ENCODE data around the gene TRIP13.
A peak's percentile ranks its signal among the peaks of the same experiment; 100 is the strongest.
"Not testable (repeated sequence)": the region's sequence is repeated elsewhere in the genome, so short reads cannot be mapped to it uniquely, and the experiment has no call there.

Gene TRIP13

DNA sequence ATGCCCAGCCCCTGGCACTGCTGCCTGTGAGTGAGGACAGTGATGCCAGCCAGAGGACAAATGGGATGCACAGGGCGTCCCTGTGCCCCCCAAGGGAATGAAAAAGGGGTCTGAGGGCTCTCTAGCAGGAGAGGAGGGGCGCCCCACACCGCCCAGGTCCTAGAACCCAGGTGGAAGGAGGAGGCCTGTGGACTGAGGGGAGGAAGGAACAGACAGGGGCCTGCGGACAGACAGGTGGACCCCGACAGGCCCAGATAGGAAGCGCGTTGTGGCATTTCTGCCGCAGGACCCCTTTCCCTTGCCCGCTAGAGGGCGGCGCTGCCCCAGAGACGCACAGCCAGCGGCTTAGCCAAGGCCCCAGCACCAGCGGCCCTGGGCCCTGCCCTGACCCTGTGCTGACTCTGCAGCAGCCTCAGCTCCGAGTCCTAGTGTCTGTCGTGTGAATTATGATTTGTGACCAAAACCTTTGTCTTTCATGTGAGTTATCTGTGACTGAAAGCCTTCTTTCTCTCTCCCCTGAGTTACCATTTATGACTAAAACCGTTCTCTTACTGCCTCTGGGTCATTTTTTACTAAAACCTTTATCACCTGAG is 30.7 kb downstream of the TRIP13 start:
- H3K27me3 ChIP-seq = peaks cover 35 to 44% (median 41%) of the 10 kb centered on the region in 11 experiments
- H4K20me1 ChIP-seq = peaks cover 0 to 42% (median 6%) of the 10 kb centered on the region in 11 experiments; a peak in 8 of 22 replicates
- H3K9ac ChIP-seq = no peak overlapping the region
- peaks cover 0 to 5% (median 0%) of the 10 kb centered on the region in 11 experiments; a peak in 1 of 22 replicates for H3K9me3 ChIP-seq (replicated peaks in 1 of 11)
- peaks cover 0 to 19% (median 12%) of the 10 kb centered on the region in 11 experiments; a peak in 16 of 22 replicates for H3K36me3 ChIP-seq
- H3K4me1 ChIP-seq = peaks cover 0 to 12% (median 7%) of the 10 kb centered on the region in 10 experiments; a peak in 12 of 20 replicates
- no peak overlapping the region; a peak in 2 of 22 replicates for H3K4me2 ChIP-seq
- no peak for TF ChIP-seq Cebpa-rat (IDR thresholded peaks at IDR 0.05)
- no peak overlapping the region for H3K4me3 ChIP-seq
- no peak overlapping the region for H3K27ac ChIP-seq

DNA sequence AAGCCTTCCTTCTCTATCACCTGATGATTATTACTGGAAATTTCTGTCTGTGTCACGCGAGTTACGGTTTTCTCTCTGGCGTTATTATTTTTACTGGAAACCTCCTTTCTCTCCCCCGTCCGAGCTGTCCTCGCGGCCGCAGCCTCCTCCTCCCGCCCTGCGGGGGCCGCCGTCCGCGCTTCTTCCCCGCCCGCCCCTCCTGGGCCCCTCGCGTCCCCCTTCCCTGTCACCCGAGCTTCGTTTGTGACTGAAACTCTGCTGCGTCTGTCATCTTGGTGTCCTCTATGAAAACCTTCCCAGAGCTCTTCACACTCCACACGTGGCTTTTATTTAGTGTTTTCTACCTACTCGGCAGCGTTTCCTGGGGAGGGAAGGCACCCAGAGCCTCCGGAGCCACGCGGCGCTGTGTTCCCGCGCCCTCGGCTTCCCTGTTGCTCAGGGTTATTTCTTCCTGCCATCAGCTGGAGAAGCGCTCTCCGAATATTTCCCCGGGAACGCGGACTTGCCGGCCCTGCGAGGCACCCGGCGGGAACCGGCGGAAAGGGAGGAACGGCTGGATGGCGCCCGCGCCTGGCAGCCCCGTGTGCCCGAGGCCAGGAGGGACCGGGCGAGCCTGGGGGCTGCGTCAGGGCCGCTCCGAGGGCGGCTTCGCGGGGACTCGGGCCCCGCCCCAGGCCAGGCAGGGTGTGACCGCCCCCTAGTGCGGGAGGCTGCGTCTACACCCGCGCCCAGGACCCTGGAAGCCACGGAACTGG is 33.9 kb downstream of the TRIP13 start:
- no peak overlapping the region for H3K27ac ChIP-seq

DNA sequence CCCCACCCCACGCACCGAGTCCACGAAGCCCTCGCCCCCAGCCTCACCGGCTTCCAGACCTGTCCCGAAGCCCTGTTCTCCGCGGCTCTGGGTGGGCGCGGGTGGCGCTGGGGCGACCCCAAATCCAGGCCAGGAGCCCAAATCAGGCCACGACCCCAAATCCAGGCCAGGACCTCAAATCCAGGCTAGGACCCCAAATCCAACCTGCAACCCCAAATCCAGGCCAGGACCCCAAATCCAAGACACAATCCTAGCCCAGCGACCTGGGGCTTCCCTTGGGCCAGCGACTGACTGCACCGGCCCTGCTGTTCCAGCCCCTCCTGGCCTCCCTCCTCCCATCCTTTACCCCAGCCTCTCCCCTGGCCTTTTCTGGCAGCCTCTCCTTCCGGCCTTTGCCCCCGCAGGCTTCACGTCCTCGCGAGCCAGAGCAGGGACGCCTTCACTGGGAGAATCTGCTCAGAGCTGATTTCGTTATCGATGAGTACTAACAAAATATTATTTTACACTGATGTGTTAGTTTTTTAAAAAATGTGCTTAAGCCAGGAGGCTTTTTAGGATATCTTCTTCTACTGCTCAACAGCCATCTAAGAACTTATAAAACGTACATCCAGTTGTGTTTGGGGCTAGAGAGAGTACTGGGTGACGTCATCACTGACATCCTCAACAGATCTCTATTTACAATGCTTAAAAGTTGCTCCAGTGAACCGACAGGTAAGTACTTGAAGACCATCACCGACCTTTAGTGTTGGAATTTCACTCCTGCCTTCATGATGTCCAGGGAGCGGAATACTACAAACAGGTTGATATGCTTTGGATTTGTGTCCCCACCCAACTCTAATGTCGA is 34.7 kb downstream of the TRIP13 start:
- peaks cover 0 to 2% (median 0%) of the 10 kb centered on the region in 11 experiments; a peak in 1 of 22 replicates for H3K36me3 ChIP-seq
- H3K4me2 ChIP-seq = peak overlapping the region; percentile 52 to 85 (median 67); a peak in 21 of 22 replicates
- no peak overlapping the region for H3K27ac ChIP-seq
- peaks cover 0 to 12% (median 7%) of the 10 kb centered on the region in 10 experiments; a peak in 12 of 20 replicates for H3K4me1 ChIP-seq
- peak overlapping the region in 5 of 10 experiments; percentile 30 to 60 (median 42); a peak in 5 of 20 replicates for H3K4me3 ChIP-seq
- H3K9ac ChIP-seq = peak overlapping the region in 2 of 11 experiments; percentile 43 to 49; a peak in 1 of 22 replicates
- peaks cover 0 to 33% (median 6%) of the 10 kb centered on the region in 11 experiments; a peak in 7 of 22 replicates for H4K20me1 ChIP-seq
- no peak for TF ChIP-seq Cebpa-rat (IDR thresholded peaks at IDR 0.05)
- peaks cover 35 to 53% (median 42%) of the 10 kb centered on the region in 11 experiments for H3K27me3 ChIP-seq
- H3K9me3 ChIP-seq (replicated peaks in 1 of 11) = no peaks in the 10 kb centered on the region

More for the DNA sequence above, 33.9 kb downstream of the TRIP13 start:
- peaks cover 0 to 8% (median 3%) of the 10 kb centered on the region in 11 experiments; a peak in 4 of 22 replicates for H3K36me3 ChIP-seq
- peak overlapping the region in 6 of 11 experiments; percentile 19 to 49 (median 39); a peak in 7 of 22 replicates for H3K9ac ChIP-seq
- peaks cover 0 to 4% (median 0%) of the 10 kb centered on the region in 11 experiments; a peak in 1 of 22 replicates for H3K9me3 ChIP-seq (replicated peaks in 1 of 11)
- peak overlapping the region; percentile 52 to 85 (median 67) for H3K4me2 ChIP-seq
- no peak for TF ChIP-seq Cebpa-rat (IDR thresholded peaks at IDR 0.05)
- H3K27me3 ChIP-seq = peaks cover 35 to 51% (median 42%) of the 10 kb centered on the region in 11 experiments
- H3K4me1 ChIP-seq = peaks cover 0 to 12% (median 7%) of the 10 kb centered on the region in 10 experiments; a peak in 12 of 20 replicates
- H3K4me3 ChIP-seq = peak overlapping the region in 8 of 10 experiments; percentile 21 to 60 (median 36); a peak in 12 of 20 replicates
- peaks cover 0 to 41% (median 6%) of the 10 kb centered on the region in 11 experiments; a peak in 7 of 22 replicates for H4K20me1 ChIP-seq

DNA sequence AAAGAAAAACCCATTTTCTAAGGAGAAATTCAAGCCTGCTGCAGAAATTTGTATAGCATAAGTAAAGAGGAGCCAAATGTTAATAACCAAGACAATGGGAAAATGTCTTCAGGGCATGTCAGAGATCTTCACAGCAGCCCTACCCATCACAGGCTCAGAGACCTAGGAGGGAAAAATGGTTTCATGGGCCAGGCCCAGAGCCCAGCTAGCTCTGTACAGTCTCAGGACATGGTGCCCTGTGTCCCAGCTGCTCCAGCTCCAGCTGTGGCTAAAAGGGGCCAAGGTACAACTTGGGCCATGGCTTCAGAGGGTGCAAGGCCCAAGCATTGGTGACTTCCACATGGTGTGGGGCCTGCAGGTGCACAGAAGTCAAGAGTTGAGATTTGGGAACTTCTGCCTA is 36.5 kb downstream of the TRIP13 start:
- not testable (repeated sequence) for H3K4me2 ChIP-seq; H3K4me3 ChIP-seq; H3K27ac ChIP-seq; H3K9ac ChIP-seq; H3K36me3 ChIP-seq; H3K9me3 ChIP-seq (replicated peaks in 1 of 11)
- Histone ChIP-seq H3K27me3 (peaks cover 35 to 54% (median 42%) of the 10 kb centered on the region in 11 experiments), H3K4me1 (peaks cover 0 to 12% (median 7%) of the 10 kb centered on the region in 10 experiments; a peak in 12 of 20 replicates), H4K20me1 (peaks cover 0 to 23% (median 0%) of the 10 kb centered on the region in 11 experiments; a peak in 6 of 22 replicates)

DNA sequence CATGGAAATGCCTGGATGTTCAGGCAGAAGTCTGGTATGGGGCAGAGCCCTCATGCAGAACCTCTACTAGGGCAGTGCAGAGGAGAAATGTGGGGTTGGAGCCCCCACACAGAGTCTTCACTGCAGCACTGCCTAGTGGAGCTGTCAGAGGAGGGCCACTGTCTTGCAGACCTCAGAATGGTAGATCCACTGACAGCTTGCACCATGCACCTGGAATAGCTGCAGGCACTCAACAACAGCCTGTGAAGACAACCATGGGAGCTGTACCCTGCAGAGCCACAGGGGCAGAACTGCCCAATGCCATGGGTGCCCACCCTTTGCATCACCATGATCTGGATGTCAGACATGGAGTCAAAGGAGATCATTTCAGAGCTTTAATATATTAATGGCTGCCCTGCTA is 36.9 kb downstream of the TRIP13 start:
- Histone ChIP-seq H3K27me3 (peaks cover 35 to 52% (median 39%) of the 10 kb centered on the region in 11 experiments), H3K36me3 (no peaks in the 10 kb centered on the region), H3K27ac (no peak overlapping the region), H3K4me3 (no peak overlapping the region), H4K20me1 (peaks cover 0 to 19% (median 0%) of the 10 kb centered on the region in 11 experiments; a peak in 6 of 22 replicates), H3K9ac (no peak overlapping the region), H3K4me1 (peaks cover 0 to 12% (median 7%) of the 10 kb centered on the region in 10 experiments; a peak in 12 of 20 replicates), H3K4me2 (no peak overlapping the region), H3K9me3 (replicated peaks in 1 of 11) (peaks cover 0 to 9% (median 8%) of the 10 kb centered on the region in 11 experiments; a peak in 10 of 22 replicates)
- TF ChIP-seq Cebpa-rat (IDR thresholded peaks at IDR 0.05) = no peak

DNA sequence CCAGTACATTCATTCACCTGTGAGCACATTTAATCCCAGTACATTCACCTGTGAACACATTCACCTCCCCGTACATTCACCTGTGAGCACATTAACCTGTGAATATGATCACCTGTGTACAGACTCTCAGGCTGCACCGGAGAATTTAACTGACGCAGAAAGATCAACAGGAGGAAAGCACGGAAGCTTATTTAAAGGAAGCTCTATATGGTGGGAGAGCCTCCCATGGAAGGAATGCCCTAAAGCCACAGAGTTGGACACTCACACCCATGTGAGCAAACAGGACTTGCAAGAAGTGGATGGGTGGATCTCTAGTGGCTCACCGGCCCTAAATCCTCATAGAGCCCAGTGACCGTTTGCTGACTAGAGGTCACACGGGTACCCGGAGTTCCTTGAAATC is 38.2 kb downstream of the TRIP13 start:
- H3K4me3 ChIP-seq = no peak overlapping the region
- no peak overlapping the region for H3K9ac ChIP-seq
- TF ChIP-seq Cebpa-rat (IDR thresholded peaks at IDR 0.05) = no peak

DNA sequence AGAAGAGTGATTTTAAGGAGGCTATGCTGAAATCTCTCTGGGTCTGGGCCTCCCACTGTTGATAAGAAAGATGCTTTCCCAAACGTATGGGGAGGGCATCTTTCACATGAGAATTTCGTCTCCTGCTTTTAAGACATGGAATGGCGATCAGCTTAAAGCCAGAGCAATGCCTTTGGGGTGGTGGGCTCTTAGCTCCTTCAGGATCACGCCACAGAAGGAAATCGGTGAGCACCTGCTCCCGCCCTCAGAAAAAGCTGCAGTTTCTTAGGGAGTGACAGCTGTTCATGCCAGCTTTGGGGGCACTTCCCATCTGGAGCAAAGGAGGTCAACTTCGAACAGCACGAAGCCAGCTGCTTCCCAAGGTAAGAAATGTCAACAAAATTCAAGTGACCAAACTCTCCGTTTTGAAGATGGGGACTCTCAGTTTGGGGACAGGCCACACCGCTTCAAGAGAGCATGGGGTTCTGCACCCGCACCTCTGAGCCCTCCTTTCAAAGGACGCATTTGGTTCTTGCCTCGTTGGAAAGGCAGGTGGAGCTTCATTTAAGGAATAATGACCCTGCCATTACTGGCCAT is 39.0 kb downstream of the TRIP13 start:
- no peak overlapping the region for H3K9ac ChIP-seq
- TF ChIP-seq Cebpa-rat (IDR thresholded peaks at IDR 0.05) = no peak
- peaks cover 0 to 12% (median 9%) of the 10 kb centered on the region in 11 experiments; a peak in 10 of 22 replicates for H3K9me3 ChIP-seq (replicated peaks in 1 of 11)
- H3K4me3 ChIP-seq = no peak overlapping the region
- no peak overlapping the region for H3K4me2 ChIP-seq
- H4K20me1 ChIP-seq = peaks cover 0 to 9% (median 0%) of the 10 kb centered on the region in 11 experiments; a peak in 6 of 22 replicates
- H3K4me1 ChIP-seq = peaks cover 0 to 13% (median 6%) of the 10 kb centered on the region in 10 experiments; a peak in 12 of 20 replicates
- H3K27me3 ChIP-seq = peaks cover 14 to 32% (median 18%) of the 10 kb centered on the region in 11 experiments
- H3K36me3 ChIP-seq = no peaks in the 10 kb centered on the region
- H3K27ac ChIP-seq = no peak overlapping the region

More for the DNA sequence above, 38.2 kb downstream of the TRIP13 start:
- H3K27ac ChIP-seq = no peak overlapping the region
- peaks cover 22 to 39% (median 26%) of the 10 kb centered on the region in 11 experiments for H3K27me3 ChIP-seq
- no peaks in the 10 kb centered on the region for H3K36me3 ChIP-seq
- H3K4me2 ChIP-seq = no peak overlapping the region
- peaks cover 0 to 12% (median 9%) of the 10 kb centered on the region in 11 experiments; a peak in 10 of 22 replicates for H3K9me3 ChIP-seq (replicated peaks in 1 of 11)
- peaks cover 0 to 12% (median 7%) of the 10 kb centered on the region in 10 experiments; a peak in 12 of 20 replicates for H3K4me1 ChIP-seq
- peaks cover 0 to 11% (median 0%) of the 10 kb centered on the region in 11 experiments; a peak in 6 of 22 replicates for H4K20me1 ChIP-seq

Data from BLaER1 treated with 17β-estradiol and CSF1 and Interleukin-3, amounts not matched to agents 10 nM and 100 nM (cell line).